HG03378 (cell line): ENCODE measurements around the gene CELSR3.

ENCODE experiments used
- ATAC-seq: cut with Tn5 transposase; IDR thresholded peaks from one replicate; pipeline ENCODE4 v1.9.1; 2021; ENCODE audit warnings: mild to moderate bottlenecking, moderate library complexity; ENCODE audit not compliant: unreplicated experiment

The CELSR3 gene

DNA sequence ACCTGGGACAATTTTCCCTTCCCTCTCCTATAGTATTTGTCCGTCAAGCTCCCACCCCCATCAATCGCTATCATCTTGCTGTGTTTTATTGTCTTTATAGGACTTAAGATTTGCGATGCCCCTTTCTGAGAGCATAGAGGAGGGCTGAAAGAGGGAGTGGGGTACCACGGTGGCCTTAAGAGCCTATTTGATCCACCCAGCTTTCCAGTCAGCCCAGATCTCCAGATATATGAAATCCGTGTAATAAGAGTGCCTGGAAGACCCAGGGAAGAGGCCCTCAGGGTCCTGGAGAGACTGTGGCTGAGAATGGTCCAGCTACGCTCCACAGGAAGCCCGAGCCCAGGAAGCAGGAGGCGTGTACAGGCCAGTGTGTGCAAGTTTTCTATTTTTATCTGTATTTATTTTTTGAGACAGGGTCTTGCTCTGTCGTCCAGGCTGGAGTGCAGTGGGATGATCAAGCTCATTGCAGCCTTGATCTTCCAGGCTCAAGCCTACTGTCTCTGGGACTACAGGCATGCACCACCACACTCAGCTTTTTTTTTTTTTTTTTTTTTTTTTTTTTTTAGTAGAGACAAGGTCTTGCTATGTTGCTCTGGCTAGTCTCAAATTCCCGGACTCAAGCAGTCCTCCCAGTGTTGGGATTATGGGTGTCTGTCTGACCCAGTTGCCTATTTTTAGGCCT, 24.0 kb upstream of the CELSR3 start:
- ATAC-seq, result no peak

DNA sequence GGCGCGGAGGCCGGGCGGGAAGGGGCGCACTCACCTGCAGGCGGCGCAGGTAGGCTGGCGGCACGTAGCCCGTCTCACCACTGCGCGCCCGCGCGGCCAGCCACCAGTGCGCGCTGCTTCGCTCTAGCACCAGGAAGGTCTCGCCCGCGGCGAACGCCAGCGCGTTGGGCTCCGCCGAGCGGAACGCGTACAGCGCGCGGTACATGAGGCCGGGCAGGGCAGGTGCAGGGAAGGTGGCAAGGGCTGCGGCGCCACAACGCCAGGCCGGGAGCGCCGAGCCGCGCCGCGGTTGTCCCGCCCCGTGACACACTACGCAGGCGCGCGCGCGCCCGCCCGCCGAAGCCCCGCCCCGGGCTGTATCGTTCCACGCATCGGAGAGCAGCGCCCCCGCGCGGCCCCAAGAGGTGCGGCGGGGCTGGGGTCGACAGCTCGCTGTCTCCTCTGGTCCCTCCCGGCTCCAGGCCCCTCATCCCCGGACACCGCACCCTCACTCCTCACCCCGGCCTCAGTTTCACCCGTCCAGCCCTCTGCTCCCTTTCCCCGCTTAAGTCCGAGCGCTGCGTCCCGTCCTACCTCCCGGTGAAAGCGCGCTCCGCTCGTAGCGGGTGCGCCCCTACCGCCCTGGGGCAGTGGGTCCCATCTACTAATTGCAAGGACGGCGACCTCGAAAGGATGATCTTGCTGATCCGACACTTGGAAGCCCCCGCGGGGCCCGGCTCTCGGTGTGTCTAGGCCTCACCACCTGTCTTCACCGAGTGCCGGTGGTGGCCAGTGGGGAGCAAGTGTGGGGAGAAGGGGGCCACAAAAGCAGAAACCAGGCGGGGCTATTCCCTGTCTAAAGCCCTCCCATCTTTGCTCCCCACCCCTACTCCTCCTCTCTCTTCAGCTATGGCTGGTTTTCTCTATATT, 23.2 kb upstream of the CELSR3 start, which contains the start of gene NCKIPSD:
NCKIPSD (minus strand) TSS at position 313 of the 909 bp plus-strand sequence; CDS start at position 205, 108 bp downstream.
- ATAC-seq, result peak; percentile 59

DNA sequence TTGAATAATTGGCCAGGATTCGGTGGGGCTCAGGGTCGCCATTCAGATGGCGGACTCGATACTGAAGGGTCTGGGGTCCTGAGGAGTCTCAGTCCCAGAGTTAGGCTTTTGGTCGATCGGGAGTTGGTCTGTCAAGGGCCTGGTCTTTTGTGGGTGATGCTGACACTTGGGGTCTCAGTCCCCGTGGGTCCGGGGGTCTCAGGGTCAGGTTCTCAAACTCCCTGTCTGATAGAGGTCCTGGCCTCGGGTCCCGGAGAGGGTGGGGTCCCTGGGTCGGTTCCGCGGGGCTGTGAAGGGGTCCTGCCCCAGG, 22.6 kb upstream of the CELSR3 start:
- ATAC-seq, result no peak

DNA sequence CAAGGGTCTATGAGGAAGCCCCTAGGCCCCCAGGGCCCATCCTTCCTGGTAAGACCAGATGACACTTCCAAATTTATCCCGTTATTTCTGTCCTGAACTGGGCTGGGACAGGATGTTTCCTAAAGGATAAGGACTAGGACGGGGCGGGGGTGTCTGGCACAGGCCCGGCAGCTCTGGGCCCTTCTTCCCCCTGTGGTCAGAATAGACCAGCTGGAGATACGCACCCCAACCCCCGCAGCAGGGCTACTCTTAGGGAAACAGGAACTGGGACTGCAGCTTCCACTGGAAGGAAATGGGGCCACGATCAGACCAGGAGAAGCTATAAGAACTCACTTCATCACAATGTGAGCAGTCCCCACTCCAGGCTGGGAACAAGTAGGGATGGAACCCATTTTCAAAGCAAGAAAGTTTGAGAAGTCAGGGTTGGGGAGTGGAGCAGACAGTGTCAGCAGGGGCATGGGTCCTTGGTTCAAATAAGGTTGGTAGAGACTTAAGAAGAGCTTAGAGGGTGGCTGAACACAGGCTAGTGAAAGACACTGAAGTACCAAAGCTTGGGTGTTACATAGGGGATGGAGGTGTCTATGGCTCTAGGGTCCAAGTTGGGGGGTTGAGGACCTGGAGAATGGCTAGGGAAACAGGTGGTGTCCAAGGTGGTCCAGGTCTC, 21.9 kb upstream of the CELSR3 start:
- no peak for ATAC-seq

DNA sequence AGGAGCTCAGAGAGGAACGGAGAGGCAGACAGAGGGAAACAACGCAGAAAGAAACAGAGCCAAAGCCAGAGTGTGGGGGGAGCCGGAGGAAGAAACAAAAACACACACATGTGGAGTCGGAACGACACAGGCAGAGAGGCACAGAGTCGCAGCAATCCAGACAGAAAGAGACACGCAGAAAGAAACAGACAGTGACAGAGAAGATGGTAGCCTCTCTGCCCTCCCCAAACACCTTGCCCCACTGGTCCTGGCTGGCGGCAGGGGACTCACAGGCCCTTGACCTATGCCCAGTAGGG, 21.3 kb upstream of the CELSR3 start:
- ATAC-seq, result no peak

DNA sequence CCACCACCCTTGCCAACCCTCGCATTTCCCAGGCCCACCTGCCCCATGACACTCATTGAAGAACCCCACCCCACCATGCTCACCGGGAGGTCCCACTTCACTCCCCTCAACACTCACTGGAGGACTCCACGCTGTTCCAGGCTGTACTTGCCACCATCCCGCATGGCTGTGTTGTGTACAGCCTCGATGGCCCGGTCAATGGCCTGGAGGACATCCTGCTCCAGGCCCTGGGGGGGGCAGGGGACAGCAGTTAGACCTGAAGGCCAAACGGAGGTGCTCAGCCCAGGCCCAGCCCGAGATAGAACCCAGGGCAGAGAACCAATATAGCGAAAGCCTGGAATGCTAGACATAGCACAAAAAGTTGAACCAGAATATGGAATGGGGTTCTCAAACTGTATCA, 20.1 kb upstream of the CELSR3 start:
- ATAC-seq, result no peak

DNA sequence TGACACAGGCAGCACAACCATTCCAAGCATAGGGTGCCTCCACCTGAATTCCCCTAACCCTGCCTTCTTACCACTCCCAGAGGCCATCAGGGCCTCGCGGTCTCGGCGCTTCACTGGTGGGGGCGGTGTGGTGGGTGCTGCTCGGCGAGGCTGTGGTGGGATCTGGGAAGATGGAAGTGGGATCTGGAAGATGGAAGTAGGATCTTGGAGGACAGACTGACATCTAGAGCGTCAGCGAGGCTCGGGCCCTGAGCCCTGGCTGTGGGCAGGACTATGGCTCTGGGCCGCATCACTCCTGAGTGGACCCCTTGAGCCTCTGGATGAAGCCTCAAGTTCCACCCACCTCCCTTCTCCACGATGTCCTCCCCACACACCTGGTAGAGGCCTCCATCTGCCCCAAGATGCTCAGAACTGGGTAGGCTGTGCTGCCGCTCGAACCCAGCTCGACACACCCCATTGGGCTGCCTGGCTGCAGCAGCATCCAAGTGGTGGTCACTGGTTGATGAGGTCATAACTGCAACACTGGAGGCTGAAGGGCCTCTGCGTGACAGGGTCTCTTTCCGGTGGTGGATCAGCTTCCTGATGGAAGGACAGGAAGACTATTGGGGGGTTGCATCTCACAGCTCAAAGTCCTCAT, 19.4 kb upstream of the CELSR3 start:
- ATAC-seq, result no peak

DNA sequence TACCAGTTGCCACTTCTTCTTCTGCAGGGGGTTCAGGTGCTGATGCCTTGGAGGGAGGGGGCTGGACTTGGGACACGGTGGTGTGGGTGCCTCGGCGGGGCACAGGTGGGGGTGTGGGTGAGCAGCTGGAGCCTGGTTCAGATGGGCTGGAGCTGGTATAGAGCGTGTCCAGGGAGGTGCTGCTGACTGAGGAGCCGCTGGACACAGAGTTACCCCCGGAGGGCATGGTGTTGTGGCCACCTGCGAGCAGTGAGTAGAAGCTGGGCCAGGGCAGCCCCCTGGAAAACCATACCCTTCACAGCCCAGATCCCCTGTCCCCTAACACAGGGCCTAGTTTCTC, 18.8 kb upstream of the CELSR3 start:
- no peak for ATAC-seq

DNA sequence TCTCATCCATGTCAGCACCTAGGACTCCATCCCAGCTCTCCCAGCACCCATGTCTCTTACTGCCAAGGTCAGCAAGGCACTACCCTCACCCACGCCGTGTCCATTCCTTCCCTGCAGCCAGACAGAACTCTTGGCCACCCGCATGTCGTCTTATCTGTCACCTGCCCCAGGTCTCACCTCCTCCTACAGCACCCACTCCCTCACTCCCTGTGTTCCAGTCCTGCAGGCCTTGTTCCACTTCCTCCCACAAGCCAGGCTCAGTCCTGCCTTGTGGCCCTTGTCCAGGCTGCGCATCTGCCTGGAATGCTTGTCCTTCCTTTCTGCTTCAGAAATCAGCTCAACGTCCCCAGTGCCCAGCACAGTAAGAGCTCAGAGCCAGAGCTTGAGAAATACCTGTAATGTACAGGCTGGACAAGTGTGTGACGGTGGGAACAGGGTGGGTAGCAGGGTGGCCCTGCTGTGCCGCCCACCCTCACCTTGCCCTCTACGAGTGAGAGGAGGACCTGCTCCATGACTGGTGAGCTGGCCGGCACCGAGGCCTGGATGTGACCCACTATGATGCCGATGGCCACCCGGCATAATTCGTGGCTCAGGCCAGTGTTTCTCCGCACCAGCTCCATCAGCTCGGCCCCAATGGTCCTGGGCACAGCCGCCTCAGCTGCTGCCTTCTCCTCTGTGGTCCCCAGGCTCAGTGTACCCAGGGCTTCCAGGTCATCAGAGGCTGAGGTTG, 18.3 kb upstream of the CELSR3 start:
- no peak for ATAC-seq

DNA sequence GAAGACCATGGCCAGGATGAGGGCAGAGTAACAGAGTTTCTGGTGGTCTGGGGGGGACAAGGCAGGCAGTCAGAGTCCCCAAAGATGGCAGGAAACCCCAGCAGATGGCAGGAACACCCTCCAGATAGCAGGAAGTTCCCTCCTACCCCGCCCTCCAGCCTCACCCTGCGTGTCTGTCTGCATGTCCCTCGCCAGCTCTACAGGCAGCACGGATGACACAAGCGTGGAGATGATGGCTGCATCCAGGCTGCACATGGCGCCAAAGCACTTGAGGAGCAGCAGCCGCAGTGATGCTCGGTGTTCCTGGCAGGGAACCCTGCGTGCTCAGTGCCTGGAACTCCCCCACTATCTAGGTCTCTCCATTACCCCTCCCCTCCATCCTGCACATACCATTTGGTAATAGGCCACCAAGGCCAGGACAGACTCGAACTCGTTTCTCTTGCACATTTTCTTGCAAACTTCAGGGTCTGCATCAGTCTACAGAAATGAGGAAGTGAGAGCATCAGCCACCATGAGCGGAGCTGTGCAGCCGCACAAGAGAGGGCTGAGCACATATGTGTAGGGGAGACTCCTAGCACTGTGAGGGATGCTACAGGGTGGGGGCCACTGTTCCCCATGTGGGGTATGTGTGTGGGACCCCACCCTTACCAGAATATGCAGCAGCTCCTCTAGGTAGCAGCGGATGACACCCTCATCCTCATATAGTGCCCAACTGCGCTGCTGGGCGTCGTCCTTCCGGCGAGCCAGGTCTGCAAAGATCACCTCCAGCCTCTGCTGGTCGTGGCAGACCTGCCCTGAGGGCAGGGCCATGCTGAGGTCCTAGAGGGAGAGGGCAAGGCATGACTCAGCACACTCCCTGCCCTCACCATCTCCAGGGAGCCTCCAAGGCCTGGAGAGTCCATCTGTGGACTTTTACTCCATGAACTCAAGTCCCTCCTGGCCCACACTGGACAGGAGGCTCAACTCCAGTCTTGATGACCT, 17.0 kb upstream of the CELSR3 start:
- ATAC-seq, result no peak

DNA sequence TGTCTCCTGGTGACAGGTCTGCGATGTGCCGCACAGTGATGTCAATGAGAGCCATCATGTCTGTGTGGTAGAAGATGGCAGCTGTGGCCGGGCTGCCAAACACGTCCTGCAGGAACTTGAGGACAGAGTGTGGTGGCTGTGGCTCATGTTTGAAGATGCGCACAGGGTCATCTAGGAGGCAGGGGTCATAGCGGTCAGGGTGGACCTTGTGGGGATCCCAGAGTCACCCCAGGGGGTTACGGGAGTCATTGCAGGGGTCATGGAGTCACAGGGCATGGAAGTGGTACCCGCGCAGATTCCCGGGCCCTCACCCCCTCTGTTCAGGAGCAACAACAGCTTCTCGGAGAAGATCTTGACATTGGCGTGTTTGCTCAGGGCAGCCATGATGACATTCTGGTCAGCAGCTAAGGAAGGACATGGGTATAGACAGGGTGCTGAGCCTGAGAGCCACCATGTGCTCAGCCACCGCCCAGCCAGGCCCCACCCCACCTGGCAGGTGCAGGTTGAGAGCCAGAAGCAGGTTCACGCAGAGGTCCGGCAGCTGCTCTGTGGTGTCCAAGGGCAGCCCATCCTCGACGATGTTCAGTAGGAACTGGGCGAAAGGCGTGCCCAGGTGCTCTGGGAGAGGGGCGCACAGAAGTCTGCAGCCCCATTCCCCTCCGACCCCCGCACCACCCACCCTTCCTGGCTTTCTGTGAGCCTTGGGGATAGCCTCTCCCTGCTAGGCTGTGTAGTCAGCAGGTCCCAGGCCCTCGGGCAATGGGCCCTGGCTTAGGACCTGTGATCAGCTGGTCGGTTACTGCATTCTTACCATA, 16.1 kb upstream of the CELSR3 start:
- ATAC-seq, result no peak

DNA sequence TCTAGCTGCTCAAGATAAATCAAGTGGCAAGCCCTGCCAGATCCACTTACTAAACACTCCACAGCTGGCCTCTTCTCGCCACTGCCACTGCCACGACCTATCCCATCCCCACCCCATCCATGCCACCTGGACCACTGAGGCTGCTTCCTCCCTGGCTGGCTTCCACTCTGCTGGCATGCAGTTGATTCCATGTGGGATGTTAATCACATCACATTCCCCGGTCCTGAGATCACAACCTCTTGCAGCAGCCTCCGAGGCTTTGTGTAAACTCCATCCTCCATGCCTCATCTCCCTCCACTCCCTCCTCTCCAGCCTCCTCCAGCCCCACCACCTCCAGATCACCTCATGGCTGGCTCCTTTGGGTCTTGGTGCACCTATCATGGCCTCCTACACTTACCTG, 15.4 kb upstream of the CELSR3 start:
- no peak for ATAC-seq

DNA sequence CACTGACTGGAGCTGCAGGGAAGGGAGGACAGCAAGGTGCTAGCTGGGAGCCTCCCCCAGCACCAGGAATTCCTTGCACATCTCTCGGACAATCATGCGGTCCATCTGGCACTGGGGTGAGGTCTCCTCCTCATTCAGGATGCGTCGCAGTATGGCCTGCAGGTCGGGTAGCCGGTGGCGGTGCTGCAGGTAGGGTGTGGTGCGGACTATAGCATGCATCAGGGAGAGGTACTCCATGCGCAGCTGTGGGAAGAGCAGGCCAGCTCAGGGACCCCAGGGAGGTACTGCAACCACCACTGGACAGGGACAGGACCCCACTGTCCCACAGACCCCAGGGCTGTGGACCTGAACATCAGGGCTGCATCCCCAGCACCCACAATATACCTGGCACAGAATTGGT, 11.8 kb upstream of the CELSR3 start:
- no peak for ATAC-seq

DNA sequence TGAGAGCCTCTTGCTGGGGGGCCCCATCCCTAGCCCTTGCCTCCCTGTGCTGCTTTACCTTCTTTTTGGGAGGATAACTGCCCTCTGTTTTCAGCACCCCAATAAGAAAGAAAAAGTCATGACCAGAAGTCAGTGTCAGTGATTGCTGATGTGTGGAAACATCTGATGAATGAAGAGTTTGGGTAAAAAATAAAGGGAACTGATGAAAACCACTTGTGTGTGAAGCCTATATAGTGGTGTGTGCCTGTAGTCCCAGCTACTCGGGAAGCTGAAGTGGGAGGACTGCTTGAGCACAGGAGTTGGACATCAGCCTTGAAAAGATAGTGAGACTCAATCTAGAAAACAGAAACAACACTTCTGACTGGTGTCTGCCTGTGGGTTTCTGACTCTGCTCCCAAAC, 9.8 kb upstream of the CELSR3 start:
- no peak for ATAC-seq

DNA sequence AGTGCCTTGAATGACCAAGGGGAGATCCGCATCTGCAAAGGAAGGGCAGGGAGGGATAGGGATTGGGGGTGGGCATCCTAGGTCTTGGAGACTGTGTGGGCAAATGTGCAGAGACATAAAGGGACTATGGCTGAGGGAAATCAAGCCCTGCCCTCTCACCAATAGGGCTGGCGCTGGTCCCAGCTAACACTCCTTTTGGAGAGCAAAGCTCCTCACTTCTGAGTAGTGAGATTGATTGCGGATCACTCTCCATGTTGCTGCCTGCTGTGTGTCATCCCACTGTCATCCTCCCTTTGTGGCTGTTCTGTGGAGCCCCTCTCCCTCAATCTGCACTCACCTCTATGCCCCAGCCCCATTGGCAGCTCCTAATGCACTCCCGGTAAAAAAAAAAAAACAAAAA, 2.2 kb upstream of the CELSR3 start:
- no peak for ATAC-seq

DNA sequence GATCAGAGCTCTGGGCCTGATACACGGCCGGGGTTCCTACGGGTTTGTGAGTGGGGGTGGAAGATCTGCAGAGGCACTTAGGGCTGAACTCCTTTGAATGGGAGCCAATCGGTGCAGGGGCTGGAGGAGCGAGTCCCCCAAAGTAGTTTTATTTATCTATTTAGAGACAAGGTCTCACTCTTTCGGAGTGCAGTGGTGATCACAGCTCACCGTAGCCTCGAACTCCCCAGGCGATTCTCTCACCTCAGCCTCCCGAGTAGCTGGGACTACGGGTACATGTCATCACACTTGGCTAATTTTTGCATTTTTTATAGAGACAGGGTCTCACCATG, 1.6 kb upstream of the CELSR3 start:
- ATAC-seq, result no peak

DNA sequence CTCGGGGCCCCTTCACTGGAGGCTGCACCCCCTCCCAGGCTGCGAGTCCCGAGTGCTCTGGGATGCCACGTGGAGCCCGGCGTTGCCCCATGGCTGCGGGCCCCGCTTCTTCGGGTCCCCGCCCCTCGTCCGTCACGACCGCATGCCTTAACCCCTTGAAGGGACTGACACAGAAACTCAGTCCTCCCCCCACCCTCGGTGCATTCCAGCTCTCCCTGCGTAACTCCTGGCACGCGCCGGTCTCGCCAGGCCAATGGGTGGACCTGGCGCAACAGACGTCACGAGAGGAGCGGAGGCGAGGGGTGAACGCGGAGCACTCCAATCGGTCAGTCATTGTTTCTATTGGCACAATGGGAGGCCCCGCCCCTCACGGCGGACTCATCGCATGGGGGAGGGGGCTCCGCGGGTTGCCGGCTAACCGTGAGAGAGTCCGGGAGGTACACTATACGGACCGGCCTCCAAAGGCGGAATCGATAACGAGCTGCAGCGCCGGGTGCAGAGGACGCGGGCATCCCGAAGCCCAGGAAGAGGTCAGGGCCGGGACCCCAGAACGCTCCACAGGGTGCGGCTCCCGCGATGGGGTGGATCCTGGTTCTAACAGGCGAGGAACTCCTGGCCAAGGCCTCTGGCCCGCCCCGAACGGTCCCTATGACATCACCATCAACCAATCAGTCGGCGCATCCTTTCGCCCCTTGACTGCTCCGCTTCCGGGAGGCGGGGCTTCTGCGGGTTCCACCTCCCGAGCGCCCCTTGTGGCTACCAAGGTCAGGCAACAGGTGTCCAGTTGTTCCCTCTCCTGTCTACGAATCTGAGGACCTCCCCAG, 1.0 kb upstream of the CELSR3 start:
- ATAC-seq, result peak; percentile 84

DNA sequence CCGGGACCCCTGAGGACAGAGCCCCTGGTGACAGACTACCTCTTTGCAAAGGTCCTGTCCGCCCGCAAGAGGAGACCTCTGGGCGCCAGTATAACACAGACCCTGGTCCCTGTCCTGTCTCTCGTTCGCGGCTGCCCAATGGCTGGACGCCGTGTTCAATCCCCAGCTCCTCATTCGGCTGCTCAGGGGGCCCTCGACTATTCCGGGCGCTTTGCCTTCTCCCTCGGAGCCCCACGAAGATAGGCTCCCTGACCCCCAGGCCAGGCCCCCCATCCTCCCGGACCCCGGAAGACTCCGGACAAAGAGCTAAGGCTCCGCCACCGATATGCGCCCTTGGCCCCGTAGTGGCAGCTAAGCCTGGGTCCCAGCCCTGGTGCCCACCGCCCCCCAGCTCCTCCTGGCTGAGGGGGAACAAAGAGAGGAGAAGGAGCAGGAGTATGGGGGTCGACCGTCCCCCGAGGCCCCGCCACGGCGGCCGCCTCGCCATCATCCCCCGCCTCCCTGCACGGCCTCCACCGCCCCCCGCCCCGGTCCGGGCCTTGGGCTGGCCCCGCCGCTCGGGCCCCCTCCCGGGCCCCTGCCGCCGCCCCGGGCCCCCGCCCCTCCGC, 437 bp downstream of the CELSR3 start:
- no peak for ATAC-seq
